ENCODE data around the gene IL20.
"Not testable (repeated sequence)": the region's sequence is repeated elsewhere in the genome, so short reads cannot be mapped to it uniquely, and the experiment has no call there.

The IL20 gene

DNA sequence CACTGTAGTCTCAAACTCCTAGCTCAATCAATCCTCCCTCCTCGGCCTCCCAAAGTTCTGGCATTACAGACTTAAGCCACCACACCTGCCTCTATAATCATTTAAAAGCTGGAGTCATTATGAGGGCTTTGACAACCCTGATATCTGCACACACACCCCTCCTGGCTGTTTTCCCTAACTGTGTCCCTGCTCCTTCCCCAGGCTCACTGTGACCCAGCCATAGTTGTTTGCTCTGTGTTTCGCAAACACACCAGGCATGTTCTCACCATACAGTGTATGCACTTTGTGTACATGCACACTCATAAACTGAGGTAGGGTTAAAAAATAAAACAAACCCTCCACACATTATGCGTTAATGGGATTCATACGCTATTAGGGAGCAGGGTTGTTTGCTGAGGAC lies 21.8 kb upstream of the IL20 start:
- no peak for DNase-seq

DNA sequence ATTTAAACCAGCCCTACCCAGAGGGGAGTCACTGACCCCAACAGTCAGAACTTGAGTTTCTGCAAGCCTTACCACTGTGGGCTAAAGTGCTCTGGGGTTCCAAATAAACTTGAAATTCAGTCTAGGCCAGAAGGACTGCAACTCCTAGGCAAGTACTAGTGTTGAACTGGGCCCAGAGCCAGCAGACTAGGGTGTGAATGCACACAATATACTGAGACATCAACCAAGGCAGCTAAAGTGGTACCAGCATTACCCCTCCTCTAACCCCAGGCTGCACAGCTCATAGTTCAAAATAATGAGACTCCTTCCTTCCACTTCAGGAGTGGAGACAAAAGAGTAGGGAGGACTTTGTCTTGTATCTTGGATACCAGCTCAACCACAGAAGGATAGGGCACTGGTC lies 18.9 kb upstream of the IL20 start:
- no peak for DNase-seq

DNA sequence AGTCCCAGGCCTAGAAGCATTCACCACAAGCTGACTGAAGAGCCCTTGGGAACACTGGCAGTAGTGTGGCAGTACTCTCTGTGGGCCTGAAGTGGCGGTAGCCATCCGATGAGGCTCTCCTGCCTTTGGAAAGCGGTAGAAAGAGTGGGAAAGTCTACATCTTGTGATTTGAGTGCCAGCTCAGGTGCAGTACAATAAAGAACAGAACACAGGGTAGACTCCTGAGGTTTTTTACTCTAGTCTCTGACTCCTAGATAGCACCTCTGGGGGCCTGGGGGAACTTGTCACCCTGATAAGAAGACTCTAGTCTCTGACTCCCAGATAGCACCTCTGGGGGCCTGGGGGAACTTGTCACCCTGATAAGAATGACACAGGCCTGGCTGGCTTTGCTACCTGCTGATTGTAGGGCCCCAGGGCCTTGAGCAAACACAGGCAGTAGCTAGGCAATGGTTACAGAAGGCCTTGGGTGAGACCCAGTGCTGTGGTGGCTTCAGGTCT lies 18.0 kb upstream of the IL20 start:
- no peak for DNase-seq

DNA sequence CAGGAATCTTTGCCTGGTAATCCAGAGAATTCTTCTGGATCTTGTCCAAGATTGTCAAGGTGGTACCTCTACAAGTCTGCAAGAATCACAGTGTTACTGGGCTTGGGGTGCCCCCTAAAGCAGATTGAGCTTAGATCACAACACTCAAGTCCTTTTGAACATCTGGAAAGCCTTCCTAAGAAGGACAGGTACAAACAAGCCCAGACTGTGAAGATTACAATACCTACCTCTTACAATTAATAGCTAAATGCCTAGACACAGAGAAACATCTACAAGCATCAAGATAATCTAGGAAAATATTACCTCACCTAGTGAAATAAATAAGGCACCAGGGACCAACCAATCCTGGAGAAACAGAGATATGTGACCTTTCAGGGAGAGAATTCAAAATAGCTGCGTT lies 17.5 kb upstream of the IL20 start:
- no peak for DNase-seq

DNA sequence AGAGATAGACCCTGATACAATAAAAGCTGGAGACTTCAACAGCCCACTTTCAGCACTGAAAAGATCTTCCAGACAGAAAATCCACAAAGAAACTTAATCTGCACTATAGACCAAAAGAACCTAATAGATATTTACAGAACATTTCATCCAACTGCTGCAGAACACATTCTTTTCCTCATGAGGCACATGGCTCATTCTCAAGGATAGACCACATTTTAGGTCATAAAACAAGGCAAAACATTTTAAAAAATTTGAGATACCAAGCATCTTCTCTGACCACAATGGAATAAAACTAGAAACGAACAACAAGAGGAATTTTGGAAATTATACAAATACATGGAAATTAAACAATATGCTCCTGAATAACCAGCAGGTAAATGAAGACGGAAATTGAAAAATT lies 15.0 kb upstream of the IL20 start:
- DNase-seq: no peak

DNA sequence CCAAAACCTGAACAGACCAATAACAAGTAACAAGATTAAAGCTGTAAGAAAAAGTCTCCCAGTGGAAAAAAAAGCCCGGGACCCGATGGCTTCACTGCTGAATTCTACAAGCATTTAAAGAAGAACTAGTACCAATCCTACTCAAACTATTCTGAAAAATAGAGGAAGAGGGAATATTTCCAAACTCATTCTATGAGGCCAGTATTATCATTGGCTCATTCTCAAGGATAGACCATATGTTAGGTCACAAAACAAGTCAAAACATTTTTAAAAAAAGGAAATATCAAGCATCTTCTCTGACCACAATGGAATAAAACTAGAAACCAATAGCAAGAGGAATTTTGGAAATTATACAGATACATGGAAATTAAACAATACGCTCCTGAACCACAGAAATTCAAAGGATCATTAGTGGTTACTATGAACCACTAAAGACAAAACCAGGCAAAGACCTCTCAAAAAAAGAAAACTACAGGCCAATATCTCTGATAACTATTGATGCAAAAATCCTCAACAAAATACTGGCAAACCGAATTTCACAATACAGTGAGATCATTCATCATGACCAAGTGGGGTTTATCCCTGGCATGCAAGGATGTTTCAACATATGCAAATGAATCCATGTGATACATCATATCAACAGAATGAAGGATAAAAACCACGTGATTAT lies 13.9 kb upstream of the IL20 start:
- DNase-seq: peak; percentile 85

DNA sequence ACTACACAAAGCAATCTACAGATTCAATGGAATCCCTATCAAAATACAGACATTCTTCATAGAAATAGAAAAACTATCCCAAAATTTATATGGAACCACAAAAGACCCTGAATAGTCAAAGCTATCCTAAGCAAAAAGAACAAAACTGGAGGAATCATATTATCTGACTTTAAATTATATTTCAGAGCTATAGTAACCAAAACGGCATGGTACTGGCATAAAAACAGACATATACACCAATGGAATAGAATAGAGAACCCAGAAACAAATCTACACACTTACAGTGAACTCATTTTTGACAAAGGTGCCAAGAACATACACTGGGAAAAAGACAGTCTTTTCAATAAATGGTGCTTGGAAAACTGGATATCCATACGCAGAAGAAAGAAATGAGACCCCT lies 12.8 kb upstream of the IL20 start:
- DNase-seq: not testable (repeated sequence)

DNA sequence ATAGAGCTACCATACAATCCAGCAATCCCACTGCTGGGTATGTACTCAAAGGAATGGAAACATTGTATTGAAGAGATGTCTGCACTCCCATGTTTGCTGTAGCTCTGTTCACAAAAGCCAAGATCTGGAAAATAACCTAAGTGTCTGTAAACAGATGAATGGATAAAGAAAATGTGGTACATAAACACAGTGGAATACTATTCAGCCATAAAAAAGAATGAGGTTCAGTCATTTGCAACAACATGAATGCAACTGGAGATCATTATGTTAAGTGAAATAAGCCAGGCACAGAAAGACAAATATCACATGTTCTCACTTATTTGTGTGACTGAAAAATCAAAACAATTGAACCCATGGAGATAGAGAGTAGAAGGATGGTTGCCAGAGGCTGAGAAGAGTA lies 11.7 kb upstream of the IL20 start:
- DNase-seq: not testable (repeated sequence)

DNA sequence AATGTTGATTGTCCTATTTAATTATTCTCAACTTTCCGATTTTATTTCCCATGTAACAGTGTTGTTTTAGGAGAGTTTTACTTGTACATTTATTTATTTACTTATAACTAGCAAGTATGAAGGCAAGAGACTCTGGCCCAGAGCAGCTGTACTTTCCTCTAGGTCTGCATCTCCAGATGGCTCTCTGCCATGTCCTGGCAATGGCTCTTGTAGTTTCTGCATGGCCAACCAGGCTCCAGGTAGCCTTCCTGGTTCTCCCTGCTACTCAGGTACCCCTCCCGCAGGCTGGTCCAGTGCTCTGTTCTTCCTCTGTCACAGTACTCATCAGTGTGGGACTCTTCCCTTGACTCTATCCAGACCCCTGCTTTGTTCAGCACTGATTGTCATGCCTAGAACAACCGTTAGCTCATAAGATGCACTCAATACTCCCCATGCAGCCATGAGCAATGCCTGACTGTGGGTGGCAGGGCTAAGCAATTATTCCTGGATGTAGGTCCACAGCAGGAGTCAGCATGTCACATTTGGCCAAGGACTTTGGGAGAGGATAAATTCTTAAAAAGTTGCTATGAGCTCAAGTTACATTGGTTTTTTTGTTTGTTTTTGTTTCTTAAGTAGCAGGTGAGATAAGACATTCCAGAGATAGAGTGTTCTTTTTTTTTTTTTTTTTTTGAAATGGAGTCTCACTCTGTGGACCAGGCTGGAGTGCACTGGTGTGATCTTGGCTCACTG lies 10.9 kb upstream of the IL20 start:
- DNase-seq: no peak

DNA sequence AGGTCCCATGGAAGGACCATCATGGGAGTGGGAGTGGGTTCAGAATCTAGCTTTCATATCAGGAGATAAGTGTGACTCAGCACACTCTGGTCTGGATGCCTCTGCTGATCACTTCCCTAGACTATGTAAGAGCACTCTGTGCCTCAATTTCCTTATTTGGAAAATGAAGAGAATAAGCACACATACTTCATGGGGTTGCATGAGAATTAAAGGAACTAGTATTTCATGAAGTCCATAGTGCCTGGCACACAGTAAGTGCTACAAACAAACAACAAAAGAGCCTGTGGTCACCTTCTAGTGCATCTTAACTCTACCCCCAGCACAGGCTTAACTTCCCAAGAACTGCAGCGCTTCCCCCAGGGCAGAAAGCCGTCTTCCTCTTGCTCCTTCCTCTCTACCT lies 9.6 kb upstream of the IL20 start:
- no peak for DNase-seq

DNA sequence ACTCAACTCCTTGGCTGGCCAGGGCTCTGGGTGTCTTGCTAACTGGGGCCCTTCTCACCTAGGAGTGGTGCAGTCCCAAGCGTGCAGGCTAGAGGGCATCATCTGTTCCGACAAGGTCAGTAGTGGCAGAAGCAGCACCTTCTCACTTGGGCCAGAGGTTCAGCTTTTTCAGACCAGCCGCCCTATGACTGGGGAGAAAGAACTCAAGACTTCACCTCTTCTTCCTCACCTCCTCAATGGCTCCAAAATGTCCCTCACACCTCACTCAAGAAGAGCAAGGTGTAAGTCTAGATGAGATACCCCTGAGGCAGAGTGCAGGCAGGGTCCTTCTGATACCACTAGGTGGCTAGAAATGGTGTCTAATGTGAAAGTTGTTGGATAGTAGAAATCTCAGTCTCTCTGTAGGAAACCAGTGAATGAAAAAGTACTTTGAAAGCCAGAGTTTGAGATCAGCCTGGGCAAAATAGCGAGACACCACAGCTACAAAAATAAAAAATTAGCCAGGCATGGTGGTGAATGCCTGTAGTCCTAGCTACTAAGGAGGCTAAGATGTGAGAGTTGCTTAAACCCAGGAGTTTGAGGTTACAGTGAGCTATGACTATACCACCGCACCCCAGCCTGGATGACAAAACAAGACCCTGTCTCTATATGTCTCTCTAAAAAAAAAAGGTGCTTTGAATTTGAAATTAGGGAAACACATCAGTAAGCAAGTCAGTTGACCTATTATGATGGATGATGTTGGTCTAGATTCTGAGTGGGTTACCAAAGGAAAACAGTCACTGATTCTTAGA lies 8.6 kb upstream of the IL20 start:
- DNase-seq: peak; percentile 25

DNA sequence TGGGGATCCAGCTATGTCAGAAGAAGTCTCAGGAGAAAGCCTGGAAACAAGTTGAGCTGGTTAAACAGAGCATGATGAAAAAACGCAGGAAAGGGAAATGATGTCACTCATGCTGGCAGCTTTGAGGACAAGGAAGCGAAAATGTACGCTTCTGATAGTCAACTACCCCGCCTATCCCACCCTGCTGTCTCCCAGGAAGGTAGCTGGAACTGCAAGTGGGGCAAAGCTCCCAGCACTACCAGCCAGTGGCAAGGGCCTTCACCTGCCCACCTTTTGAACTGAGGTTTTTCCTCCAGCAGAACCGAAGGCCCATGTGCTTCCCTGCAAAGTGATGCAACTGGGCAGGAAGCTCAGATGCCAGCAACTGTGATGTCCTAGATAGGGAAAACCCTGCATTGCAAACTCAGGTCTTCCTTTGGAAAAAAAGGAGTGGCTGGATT lies 6.3 kb upstream of the IL20 start:
- DNase-seq: no peak

DNA sequence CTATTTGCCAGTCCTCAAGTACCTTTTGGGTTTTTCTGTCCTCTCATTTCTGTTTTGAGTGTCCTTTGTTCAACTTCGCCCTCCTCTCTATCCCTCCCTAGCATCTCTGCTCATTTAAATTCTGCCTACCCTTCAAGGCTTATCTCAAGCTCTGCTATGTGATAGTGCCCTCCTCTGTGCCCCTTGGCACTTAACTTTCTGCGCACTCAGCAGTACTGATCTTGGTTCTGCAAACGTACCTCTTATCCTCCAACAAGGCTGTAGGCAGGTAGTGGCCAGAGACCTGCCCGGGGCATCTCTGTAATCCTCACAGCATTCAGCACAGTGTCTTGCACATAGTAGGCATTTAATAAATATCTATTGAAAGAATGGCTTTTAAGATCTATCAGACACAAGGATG lies 5.3 kb upstream of the IL20 start:
- no peak for DNase-seq

DNA sequence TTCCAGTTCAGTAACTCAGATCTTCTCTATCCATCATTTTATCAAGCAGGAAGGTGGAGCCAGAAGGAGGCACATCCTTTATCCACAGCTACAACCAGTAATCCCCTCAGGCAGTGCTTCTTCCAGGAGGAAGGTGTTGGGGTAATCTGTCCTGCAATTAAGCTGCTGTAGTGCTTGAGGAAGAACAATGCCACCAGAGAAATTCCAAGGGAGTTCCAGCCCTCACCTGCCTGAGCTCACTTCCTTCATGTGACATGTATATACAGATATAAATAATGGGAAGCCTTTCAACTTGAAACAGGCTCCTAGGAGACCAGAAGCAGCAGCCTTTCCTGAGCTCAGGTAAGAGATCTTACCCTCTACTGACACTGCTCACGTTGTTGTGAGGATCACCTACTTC lies 2.2 kb upstream of the IL20 start:
- DNase-seq: no peak

DNA sequence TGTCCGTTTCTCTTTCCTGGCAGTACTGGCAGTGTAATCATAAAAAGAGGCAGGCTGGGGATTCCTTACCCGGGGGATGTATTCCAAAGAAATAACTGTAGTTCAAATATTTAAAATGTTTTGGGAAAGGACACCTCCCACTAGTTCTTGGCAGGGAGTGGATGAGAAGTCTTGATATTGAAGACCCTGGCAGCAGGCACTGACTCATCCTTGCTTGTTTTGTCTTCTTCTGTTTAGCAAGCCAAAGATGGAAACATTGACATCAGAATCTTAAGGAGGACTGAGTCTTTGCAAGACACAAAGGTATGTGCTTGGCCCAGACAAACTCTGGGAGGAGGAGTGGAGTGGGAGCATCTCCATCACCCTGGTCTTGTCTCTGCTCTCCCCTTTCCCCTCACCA lies 639 bp downstream of the IL20 start:
- DNase-seq: no peak

DNA sequence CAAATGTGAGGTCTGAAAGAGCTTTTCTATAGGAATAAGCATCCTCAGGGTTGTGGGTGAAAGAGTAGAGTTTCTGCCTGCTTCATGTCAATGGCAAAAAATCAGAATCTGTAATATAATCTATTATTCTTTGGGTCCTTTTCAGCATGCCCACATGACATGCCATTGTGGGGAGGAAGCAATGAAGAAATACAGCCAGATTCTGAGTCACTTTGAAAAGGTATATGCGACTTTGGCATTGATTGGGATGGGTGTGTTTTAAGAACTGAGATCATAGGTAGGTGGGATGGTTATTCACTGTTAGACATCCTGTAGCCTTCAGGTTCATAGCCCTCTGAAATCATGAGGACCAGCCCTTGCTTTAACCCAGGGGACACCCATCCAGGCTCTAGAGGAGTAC lies 1.8 kb downstream of the IL20 start:
- no peak for DNase-seq

DNA sequence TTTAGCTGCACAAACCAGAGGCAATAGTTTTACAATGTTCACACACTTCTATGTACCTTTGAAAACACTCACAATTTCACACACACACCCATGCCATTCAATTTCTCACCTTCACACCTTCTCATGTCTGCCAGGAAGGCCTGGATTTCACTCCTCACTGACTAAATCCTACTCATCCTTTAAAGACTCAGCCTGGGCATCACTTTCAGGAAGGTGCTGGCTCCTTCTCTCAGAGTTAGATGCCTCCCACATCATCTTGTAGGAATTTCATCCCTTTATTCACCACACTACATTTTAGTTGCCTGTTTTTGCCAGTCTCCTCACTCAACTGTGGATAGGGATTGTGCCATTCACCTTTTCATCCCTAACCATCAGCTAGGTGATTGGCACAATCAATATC lies 2.3 kb downstream of the IL20 start:
- no peak for DNase-seq

DNA sequence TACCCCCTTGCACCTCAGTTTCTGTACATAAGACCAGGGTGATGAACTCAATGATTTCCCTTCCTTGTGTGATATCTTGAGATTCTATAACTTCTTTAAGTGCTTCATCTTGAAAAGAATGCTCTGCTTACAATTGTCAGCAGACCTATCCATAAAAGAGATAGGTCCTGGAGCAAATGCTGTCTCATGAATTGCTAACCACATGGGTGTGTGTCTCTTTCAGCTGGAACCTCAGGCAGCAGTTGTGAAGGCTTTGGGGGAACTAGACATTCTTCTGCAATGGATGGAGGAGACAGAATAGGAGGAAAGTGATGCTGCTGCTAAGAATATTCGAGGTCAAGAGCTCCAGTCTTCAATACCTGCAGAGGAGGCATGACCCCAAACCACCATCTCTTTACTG lies 2.8 kb downstream of the IL20 start:
- no peak for DNase-seq

DNA sequence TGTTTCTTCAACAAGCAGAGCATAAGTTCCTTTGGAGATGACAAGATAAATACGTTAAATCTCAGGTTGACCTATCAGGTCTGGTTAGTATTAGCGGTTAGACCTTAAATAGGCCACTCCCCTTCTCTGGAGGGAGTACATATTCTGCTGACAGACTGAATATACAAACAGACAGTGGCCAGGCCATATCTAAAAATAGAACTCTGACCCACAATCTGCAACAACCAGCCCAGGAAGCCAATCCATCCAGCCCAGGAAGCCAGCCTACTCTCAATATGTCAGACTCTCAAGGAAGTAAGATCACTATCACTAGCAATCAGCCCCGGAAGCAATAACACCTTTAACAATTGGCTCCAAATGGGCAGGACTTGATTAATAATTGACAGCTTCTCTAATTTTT lies 6.7 kb downstream of the IL20 start:
- no peak for DNase-seq

DNA sequence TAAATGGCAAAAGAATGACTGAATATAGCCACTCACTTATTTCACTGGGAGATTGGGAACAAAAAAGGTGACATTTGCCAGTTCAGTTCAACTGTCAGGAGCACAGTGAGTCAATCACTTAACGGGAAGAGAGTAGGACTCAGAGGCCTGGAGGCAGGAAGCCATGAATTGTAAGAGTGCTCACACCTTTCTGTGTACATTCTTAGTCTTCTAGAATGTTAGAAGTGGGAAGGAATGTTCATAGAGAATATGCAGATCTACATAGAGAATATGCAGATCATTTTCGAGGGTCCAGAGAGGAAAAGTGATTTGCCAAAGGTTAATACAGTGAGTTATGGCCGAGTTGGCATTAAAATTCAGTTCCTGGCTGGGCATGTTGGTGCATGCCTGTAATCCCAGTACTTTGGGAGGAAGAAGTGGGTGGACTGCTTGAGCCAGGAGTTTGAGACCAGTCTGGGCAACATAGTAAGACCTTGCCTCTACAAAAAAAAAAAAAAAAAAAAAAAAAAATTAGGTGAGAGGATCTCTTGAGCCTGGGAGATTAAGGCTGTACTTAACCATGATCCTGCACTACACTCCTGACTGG lies 8.3 kb downstream of the IL20 start:
- DNase-seq: no peak

DNA sequence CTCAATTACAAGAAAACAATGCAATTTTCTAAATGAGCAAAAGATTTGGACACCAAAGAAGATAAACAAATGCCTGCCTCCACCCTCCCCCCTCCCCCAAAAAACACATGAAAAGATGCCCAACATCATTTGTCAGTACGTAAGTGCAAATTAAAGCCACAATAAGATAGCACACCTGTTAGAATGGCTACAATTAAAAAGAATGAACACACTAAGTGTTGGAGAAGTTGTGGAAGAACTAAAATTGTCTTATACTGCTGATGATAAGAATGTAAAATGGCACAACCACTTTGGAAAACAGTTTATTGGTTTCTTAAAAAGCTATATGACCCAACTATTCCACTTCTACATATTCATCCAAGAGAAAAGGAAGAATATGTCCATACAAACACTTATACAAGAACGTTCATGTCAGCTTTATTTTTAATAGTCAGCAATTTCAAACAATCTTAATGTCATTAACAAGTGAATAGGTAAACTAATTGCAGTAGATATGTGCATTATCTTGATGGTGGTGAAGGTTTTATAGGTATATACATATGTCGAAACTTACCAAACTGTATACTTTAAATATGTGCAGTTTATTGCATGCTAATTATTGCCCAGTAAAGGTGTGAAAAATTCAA lies 10.4 kb downstream of the IL20 start:
- DNase-seq: no peak

DNA sequence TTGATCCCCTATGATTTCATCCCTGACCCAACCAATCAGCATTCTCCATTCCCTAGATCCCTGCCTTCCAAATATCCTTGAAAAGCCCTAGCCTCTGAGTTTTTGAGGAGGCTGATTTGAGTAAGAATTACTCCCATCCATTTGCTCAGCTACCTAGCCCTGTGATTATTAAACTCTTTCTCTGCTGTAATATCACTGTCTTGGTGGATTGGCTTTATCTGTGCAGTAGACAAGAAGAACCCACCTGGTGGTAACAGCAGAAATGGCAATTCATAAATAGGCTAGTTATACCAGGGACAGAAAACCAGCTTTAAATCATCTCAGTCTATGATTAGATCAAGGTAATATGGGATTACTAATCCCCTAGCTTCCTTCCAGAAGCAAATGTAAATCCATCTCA lies 13.0 kb downstream of the IL20 start:
- no peak for DNase-seq

DNA sequence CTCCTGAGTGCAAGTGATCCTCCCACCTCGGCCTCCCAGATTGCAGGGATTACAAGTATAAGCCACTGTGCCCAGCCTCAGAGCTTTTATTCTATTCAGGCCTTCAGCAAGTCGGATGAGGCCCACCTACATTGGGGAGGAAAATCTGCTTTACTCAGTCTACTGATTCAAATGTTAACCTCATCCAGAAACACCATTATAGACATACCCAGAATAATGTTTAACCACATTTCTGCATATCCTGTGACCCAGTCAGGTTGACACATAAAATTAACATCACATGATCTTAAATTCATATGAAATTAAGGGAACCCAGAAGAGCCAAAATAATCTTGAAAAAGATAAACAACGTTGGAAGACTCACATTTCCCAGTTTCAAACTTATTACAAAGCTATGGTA lies 14.9 kb downstream of the IL20 start:
- no peak for DNase-seq

Measured in HCEC 1CT (cell line).